Measurements from ENCODE around the gene CELF6.

The CELF6 gene

GRCh38 chr15:72319985-72320671 is at the start of gene CELF6:
Gene CELF6, minus strand, starts transcription at chr15:72320157. Its CDS starts 283 bp downstream, at chr15:72319874.
- DNase-seq: peak; percentile 78

- DNase-seq: no peak
These were observed 48.9 kb upstream of the CELF6 start for GRCh38 chr15:72368899-72369298.

- DNase-seq: no peak
These were observed 48.4 kb upstream of the CELF6 start for GRCh38 chr15:72368325-72368724.

- peak; percentile 32 for DNase-seq
These were observed 45.9 kb upstream of the CELF6 start for GRCh38 chr15:72365844-72366243.

- no peak for DNase-seq
These were observed 41.2 kb upstream of the CELF6 start for GRCh38 chr15:72361176-72361575.

GRCh38 chr15:72358650-72359171 is 38.8 kb upstream of the CELF6 start:
- no peak for DNase-seq

GRCh38 chr15:72358121-72358520 is 38.2 kb upstream of the CELF6 start:
- no peak for DNase-seq

GRCh38 chr15:72354496-72354895 is 34.5 kb upstream of the CELF6 start:
- no peak for DNase-seq

- no peak for DNase-seq
These were observed 33.3 kb upstream of the CELF6 start for GRCh38 chr15:72353266-72353665.

GRCh38 chr15:72345806-72346205 is 25.8 kb upstream of the CELF6 start:
- no peak for DNase-seq

GRCh38 chr15:72345280-72345679 is 25.3 kb upstream of the CELF6 start:
- DNase-seq: no peak

- no peak for DNase-seq
These were observed 24.6 kb upstream of the CELF6 start for GRCh38 chr15:72344602-72345001.

- peak; percentile 26 for DNase-seq
These were observed 22.4 kb upstream of the CELF6 start for GRCh38 chr15:72342385-72342784.

GRCh38 chr15:72341361-72341760 is 21.4 kb upstream of the CELF6 start:
- DNase-seq: no peak

GRCh38 chr15:72340366-72340765 is 20.4 kb upstream of the CELF6 start:
- DNase-seq: no peak

GRCh38 chr15:72339777-72340177 is 19.8 kb upstream of the CELF6 start:
- DNase-seq: no peak

GRCh38 chr15:72338617-72339321 is 18.8 kb upstream of the CELF6 start:
- DNase-seq: no peak

- DNase-seq: no peak
These were observed 18.2 kb upstream of the CELF6 start for GRCh38 chr15:72338148-72338547.

GRCh38 chr15:72334842-72335241 is 14.9 kb upstream of the CELF6 start:
- DNase-seq: no peak

- DNase-seq: no peak
These were observed 11.1 kb upstream of the CELF6 start for GRCh38 chr15:72331021-72331420.

- no peak for DNase-seq
These were observed 3.8 kb upstream of the CELF6 start for GRCh38 chr15:72323752-72324151.

- DNase-seq: peak; percentile 23
These were observed 485 bp downstream of the CELF6 start for GRCh38 chr15:72319360-72319984.

- no peak for DNase-seq
These were observed 1.5 kb downstream of the CELF6 start for GRCh38 chr15:72318408-72318942.

Data from CD4-positive, alpha-beta T cell treated with Interleukin-4 for 4 hours (primary cell).